ENCODE results near the gene CCDC91.

GRCh38 chr12:28191051-28192048 is 1.1 kb downstream of the CCDC91 start:
- TF ChIP-seq CTCF (IDR thresholded peaks at IDR 0.05) (no peak), POLR2A (IDR thresholded peaks at IDR 0.05) (no peak)
